ENCODE results near the gene RAB17.

DNA sequence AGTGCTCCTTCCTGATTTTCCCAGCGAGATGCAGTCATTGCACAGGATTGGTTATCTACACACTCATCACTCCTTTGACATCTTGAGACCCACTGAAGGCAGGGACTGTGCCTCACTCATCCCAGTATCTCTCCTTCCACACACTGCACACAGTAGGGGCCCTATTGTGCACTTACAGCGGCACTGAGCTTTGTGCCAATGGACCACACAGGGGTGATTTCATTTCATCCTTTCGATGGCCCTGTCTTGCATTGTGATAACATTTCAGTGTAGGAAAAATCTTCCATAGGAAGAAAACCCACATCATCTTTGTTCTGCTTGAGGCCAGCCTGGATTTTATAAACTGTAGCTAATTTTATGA is 25.8 kb upstream of the RAB17 start:
- no peak for TF ChIP-seq CTCF (IDR thresholded peaks at IDR 0.05; ENCODE audit: low read length)
- no peak for TF ChIP-seq EZH2 (IDR thresholded peaks at IDR 0.05; ENCODE audit: borderline replicate concordance, low read length)
